Measurements from ENCODE around the gene TBC1D7. TPM values are rescaled to one million over a fixed set of nuclear protein-coding genes. Genes with fewer than 3 reads are reported as not detected.

TBC1D7 gene
- polyA plus RNA-seq, 1 donor from 2014 or later, result 67.9 TPM

DNA sequence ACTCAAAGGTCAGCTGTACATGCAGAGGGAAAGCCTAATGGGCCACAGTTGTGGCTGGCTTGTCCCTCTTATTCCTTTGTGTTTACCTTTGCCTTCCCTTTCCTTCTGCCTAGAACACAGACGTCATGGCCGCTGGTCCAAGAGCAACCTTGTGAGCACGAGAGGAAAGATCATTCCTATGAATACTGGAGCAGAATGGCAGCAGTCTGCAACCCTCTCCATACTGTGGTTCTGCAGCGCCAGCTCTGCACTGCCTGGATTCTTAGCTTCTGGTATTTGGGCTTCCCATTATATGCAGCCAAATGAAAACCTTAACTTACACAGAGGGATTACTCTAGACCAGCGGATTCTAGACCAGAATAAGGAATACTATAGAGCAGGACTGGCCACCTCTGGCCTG is 12.4 kb downstream of the TBC1D7 start:
- H3F3A ChIP-seq (ENCODE audit: insufficient read depth, low read length, poor library complexity, severe bottlenecking), result no peaks in the 10 kb centered on the region
- no peaks in the 10 kb centered on the region for H3K9me2 ChIP-seq (ENCODE audit: insufficient read depth, low read length)
- peaks cover 18% of the 10 kb centered on the region for H3K36me3 ChIP-seq (ENCODE audit: insufficient read depth, low read length)
- H3K27ac ChIP-seq (ENCODE audit: low read length), result no peak overlapping the region
- no peak for TF ChIP-seq RAD21 (conservative IDR thresholded peaks at IDR 0.05)
- TF ChIP-seq TAF1 (IDR thresholded peaks at IDR 0.05; ENCODE audit: low read depth), result no peak
- no peak for TF ChIP-seq SMC3 (conservative IDR thresholded peaks at IDR 0.05; ENCODE audit: poor library complexity)
- TF ChIP-seq EZH2 (IDR thresholded peaks at IDR 0.05; ENCODE audit: borderline replicate concordance, insufficient read depth, low read length, poor library complexity, severe bottlenecking), result no peak
- TF ChIP-seq REST (IDR thresholded peaks at IDR 0.05; ENCODE audit: borderline replicate concordance), result no peak
- TF ChIP-seq EP300 (conservative IDR thresholded peaks at IDR 0.05; ENCODE audit: poor library complexity, severe bottlenecking), result no peak
- no peak for TF ChIP-seq POLR2AphosphoS5 (IDR thresholded peaks at IDR 0.05)
- TF ChIP-seq MXI1 (conservative IDR thresholded peaks at IDR 0.05; ENCODE audit: poor library complexity, severe bottlenecking), result no peak
- no peaks in the 10 kb centered on the region for H4K20me1 ChIP-seq (ENCODE audit: insufficient read depth)
- no peak overlapping the region for H3K4me2 ChIP-seq (ENCODE audit: low read length)
- no peak overlapping the region for H3K4me3 ChIP-seq (ENCODE audit: low read length)
- no peaks in the 10 kb centered on the region for H3K27me3 ChIP-seq (ENCODE audit: insufficient read depth, low read depth, low read length)
- H3K9ac ChIP-seq (ENCODE audit: low read length), result no peak overlapping the region
- no peaks in the 10 kb centered on the region for H3K79me2 ChIP-seq (replicated peaks; ENCODE audit: insufficient read depth, low read length)
- no peak overlapping the region for H2AFZ ChIP-seq (ENCODE audit: low read depth, low read length)
- no peaks in the 10 kb centered on the region for H3K9me3 ChIP-seq (ENCODE audit: low read length)

DNA sequence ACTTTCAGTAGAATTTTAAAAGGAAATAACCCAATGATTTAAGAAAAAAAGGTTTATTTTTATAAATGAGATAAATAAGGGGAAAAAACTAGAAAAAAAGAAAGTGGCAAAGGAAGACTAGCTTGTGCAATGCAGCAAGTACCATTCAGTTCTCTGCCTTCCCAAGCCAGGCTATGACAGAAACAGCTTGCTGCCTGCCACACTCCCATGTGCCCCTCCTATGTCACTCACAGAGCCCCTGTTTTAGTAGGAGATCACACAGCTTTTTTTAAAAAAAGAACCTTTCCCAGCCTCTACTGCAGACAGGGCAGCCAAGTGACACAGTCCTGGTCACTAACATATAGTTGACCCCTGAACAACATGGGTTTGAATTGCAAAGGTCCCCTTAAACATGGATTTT is 13.5 kb downstream of the TBC1D7 start:
- no peaks in the 10 kb centered on the region for H3K27me3 ChIP-seq (ENCODE audit: insufficient read depth, low read depth, low read length)
- no peak overlapping the region for H3K4me2 ChIP-seq (ENCODE audit: low read length)
- peaks cover 12% of the 10 kb centered on the region for H3K36me3 ChIP-seq (ENCODE audit: insufficient read depth, low read length)
- H4K20me1 ChIP-seq (ENCODE audit: insufficient read depth), result no peaks in the 10 kb centered on the region
- H3K4me3 ChIP-seq (ENCODE audit: low read length), result no peak overlapping the region
- TF ChIP-seq TAF1 (IDR thresholded peaks at IDR 0.05; ENCODE audit: low read depth), result no peak
- TF ChIP-seq MXI1 (conservative IDR thresholded peaks at IDR 0.05; ENCODE audit: poor library complexity, severe bottlenecking), result no peak
- no peaks in the 10 kb centered on the region for H3F3A ChIP-seq (ENCODE audit: insufficient read depth, low read length, poor library complexity, severe bottlenecking)
- no peak overlapping the region for H3K9ac ChIP-seq (ENCODE audit: low read length)
- no peaks in the 10 kb centered on the region for H3K79me2 ChIP-seq (replicated peaks; ENCODE audit: insufficient read depth, low read length)
- no peaks in the 10 kb centered on the region for H3K9me2 ChIP-seq (ENCODE audit: insufficient read depth, low read length)
- H3K27ac ChIP-seq (ENCODE audit: low read length), result no peak overlapping the region
- H2AFZ ChIP-seq (ENCODE audit: low read depth, low read length), result no peak overlapping the region
- H3K9me3 ChIP-seq (ENCODE audit: low read length), result no peaks in the 10 kb centered on the region

- no peaks in the 10 kb centered on the region for H3K27me3 ChIP-seq (ENCODE audit: insufficient read depth, low read depth, low read length)
- H3F3A ChIP-seq (ENCODE audit: insufficient read depth, low read length, poor library complexity, severe bottlenecking), result no peaks in the 10 kb centered on the region
- no peak overlapping the region for H3K27ac ChIP-seq (ENCODE audit: low read length)
- H3K9me2 ChIP-seq (ENCODE audit: insufficient read depth, low read length), result no peaks in the 10 kb centered on the region
- no peak overlapping the region for H2AFZ ChIP-seq (ENCODE audit: low read depth, low read length)
- H3K79me2 ChIP-seq (replicated peaks; ENCODE audit: insufficient read depth, low read length), result no peaks in the 10 kb centered on the region
- no peak overlapping the region for H3K4me2 ChIP-seq (ENCODE audit: low read length)
- no peak for TF ChIP-seq TAF1 (IDR thresholded peaks at IDR 0.05; ENCODE audit: low read depth)
- TF ChIP-seq, protein P1, sequence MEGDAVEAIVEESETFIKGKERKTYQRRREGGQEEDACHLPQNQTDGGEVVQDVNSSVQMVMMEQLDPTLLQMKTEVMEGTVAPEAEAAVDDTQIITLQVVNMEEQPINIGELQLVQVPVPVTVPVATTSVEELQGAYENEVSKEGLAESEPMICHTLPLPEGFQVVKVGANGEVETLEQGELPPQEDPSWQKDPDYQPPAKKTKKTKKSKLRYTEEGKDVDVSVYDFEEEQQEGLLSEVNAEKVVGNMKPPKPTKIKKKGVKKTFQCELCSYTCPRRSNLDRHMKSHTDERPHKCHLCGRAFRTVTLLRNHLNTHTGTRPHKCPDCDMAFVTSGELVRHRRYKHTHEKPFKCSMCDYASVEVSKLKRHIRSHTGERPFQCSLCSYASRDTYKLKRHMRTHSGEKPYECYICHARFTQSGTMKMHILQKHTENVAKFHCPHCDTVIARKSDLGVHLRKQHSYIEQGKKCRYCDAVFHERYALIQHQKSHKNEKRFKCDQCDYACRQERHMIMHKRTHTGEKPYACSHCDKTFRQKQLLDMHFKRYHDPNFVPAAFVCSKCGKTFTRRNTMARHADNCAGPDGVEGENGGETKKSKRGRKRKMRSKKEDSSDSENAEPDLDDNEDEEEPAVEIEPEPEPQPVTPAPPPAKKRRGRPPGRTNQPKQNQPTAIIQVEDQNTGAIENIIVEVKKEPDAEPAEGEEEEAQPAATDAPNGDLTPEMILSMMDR (IDR thresholded peaks at IDR 0.05; ENCODE audit: poor library complexity, severe bottlenecking), result no peak
- no peak for TF ChIP-seq EZH2 (IDR thresholded peaks at IDR 0.05; ENCODE audit: borderline replicate concordance, insufficient read depth, low read length, poor library complexity, severe bottlenecking)
- no peak for TF ChIP-seq EP300 (conservative IDR thresholded peaks at IDR 0.05; ENCODE audit: poor library complexity, severe bottlenecking)
- TF ChIP-seq REST (IDR thresholded peaks at IDR 0.05; ENCODE audit: borderline replicate concordance), result no peak
- no peak for TF ChIP-seq POLR2AphosphoS5 (IDR thresholded peaks at IDR 0.05)
- no peak for TF ChIP-seq RAD21 (conservative IDR thresholded peaks at IDR 0.05)
- no peak for TF ChIP-seq SMC3 (conservative IDR thresholded peaks at IDR 0.05; ENCODE audit: poor library complexity)
- no peak for TF ChIP-seq MXI1 (conservative IDR thresholded peaks at IDR 0.05; ENCODE audit: poor library complexity, severe bottlenecking)
- no peak overlapping the region for H3K4me3 ChIP-seq (ENCODE audit: low read length)
- H3K9ac ChIP-seq (ENCODE audit: low read length), result no peak overlapping the region
- no peaks in the 10 kb centered on the region for H3K9me3 ChIP-seq (ENCODE audit: low read length)
- H3K36me3 ChIP-seq (ENCODE audit: insufficient read depth, low read length), result peaks cover 4% of the 10 kb centered on the region
- no peaks in the 10 kb centered on the region for H4K20me1 ChIP-seq (ENCODE audit: insufficient read depth)
Observed at GRCh38 chr6:13311155-13311554, 17.2 kb downstream of the TBC1D7 start.
